Esophagus muscularis mucosa (tissue), 3 donors: ENCODE results near the gene GPRIN2.

Experiments used
- CTCF ChIP-seq, 3 experiments: fragments of 200-600 bp in 2 of 3; fragments of 450-650 bp in 1 of 3; sonication (generic) in 2 of 3; IDR thresholded peaks; one replicate each; pipeline ENCODE4 v1.5.1; 2017 to 2019; ENCODE audit warnings: antibody characterized with exemption in 3 of 3, mild to moderate bottlenecking in 2 of 3, moderate library complexity in 1 of 3
- POLR2AphosphoS5 ChIP-seq, 2 donors: sonication (generic); formaldehyde crosslinking; IDR thresholded peaks; one replicate each; pipeline ENCODE4 v1.6.1; 2017; ENCODE audit warnings: antibody characterized with exemption in 2 of 2

GRCh38 chr10:46542567-46543465, 13.6 kb downstream of the GPRIN2 start:
- no peak for TF ChIP-seq POLR2AphosphoS5 (IDR thresholded peaks at IDR 0.05)
- no peak for TF ChIP-seq CTCF (IDR thresholded peaks at IDR 0.05)
